Testis (tissue), 2 donors: ENCODE results near the gene PPARD.

Experiments
- POLR2A ChIP-seq: fragments of 450-650 bp; IDR thresholded peaks from one replicate; pipeline ENCODE4 v1.6.1; 2017; ENCODE audit warnings: antibody characterized with exemption, mild to moderate bottlenecking, moderate library complexity
- TF ChIP-seq, protein P1 (sequence below), 3 experiments: fragments of 450-650 bp in 2 of 3; fragments of 200-600 bp in 1 of 3; sonication (generic) in 1 of 3; IDR thresholded peaks; one replicate each; pipeline ENCODE4 v1.5.1; 2016 to 2019; ENCODE audit warnings: antibody characterized with exemption in 3 of 3, mild to moderate bottlenecking in 2 of 3, moderate library complexity in 1 of 3

- TF ChIP-seq, protein P1, sequence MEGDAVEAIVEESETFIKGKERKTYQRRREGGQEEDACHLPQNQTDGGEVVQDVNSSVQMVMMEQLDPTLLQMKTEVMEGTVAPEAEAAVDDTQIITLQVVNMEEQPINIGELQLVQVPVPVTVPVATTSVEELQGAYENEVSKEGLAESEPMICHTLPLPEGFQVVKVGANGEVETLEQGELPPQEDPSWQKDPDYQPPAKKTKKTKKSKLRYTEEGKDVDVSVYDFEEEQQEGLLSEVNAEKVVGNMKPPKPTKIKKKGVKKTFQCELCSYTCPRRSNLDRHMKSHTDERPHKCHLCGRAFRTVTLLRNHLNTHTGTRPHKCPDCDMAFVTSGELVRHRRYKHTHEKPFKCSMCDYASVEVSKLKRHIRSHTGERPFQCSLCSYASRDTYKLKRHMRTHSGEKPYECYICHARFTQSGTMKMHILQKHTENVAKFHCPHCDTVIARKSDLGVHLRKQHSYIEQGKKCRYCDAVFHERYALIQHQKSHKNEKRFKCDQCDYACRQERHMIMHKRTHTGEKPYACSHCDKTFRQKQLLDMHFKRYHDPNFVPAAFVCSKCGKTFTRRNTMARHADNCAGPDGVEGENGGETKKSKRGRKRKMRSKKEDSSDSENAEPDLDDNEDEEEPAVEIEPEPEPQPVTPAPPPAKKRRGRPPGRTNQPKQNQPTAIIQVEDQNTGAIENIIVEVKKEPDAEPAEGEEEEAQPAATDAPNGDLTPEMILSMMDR (IDR thresholded peaks at IDR 0.05): no peak
- no peak for TF ChIP-seq POLR2A
These were observed 59.9 kb downstream of the PPARD start for GRCh38 chr6:35402136-35402855.
